ENCODE results near the gene VSIG2.

VSIG2 gene

DNA sequence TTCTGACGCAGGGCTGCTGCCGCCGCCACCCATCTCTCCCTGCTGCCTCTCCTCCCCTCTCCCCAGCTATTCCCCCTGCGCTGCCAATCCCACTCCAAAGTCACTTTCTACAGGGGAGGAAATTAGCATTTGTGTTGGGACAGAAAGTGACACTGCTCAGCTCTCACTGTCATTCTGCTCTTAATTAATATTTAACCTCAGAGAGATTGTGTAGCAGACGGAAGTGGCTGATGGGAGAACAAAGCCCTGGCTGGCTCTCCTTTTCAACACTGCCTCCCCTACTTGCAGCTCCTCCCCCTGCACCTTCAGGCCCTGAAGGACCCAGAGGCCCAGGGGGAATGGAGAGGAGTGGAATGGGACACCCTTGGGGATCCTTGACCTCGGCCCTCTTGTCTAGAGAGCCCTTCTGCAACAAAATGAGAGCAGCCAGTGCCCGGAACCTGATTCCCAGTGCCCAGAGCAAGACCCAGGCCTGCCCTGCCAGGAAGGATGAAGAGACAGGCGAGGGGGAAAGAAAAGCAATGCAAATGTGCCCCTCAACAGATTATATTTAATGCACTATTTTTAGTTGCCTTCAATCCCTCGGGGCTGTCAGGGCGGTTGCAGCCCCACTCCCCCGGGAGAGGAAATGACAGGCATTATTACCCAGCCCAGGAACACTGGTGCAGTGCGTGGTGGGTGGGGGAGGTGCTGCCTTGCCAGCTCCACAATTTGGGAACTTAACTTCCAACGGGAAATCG is 26.9 kb downstream of the VSIG2 start:
- no peak for DNase-seq (ENCODE audit: low read depth in 2 of 2, low spot score in 1 of 2)

- DNase-seq (ENCODE audit: low read depth in 2 of 2, low spot score in 1 of 2), result no peak
Measured at GRCh38 chr11:124722176-124722575, 29.9 kb downstream of the VSIG2 start.

- no peak for DNase-seq (ENCODE audit: low read depth in 2 of 2, low spot score in 1 of 2)
Measured at GRCh38 chr11:124719534-124719933, 32.5 kb downstream of the VSIG2 start.

GRCh38 chr11:124718801-124719200 is 33.3 kb downstream of the VSIG2 start:
- no peak for DNase-seq (ENCODE audit: low read depth in 2 of 2, low spot score in 1 of 2)

DNA sequence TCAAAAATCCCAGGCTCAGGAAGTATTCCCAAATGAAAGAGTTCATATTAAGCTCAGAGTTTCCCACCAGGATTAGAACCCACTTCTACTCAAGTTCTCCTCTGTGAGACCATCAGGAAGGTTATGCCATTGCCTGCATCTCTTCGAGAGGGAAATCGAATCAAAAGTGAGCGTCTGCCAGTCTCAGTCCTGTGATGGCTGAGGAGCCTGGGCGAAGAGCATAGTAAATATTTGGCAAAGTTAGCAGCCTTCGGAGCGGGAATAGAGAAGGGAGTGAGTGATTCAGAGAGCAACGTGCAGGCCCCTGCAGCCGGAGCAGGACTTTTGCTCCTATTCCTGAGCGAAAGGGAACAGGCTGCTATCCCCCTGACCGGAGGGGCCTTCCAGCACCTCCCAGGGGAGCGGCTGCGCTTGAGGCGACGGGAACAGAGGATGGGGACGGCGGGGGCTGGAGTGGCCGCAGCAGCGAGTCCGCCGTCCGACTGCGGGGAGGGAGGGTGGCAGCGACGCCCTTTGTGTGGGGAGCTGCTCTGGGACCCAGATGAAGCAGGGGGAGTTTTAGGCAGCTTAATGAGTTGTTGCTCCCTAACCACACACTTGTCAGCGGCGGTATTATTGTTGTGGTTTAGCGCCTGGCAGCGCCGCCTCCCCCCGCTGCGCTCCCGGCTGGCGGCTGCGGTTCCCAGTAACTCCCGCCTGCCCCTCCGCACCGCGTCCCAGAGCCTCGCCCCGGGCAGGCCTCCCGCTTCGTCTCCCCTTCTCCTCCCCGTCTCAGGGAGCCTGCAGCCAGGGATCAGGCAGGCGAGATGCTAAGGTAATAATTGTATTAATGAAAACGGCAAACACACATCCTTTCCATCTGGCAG is 34.0 kb downstream of the VSIG2 start:
- DNase-seq (ENCODE audit: low read depth in 2 of 2, low spot score in 1 of 2), result no peak

DNA sequence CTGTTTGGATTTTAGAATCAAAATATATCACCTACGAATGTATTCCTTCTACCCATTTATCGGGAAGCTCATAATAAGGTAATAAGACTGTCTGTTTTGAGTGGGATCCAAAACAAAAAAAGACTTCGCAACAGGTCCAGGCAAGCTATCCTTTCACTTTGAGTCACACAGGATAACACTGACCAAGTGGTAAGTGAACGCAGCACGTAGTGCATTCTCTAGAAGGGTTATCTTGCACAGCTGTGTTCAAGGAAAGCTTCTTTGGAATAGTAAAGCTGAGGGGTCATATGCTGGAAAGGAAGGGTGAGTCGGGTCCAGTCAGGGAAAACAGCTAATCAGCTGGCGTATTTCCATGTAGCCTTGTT is 34.7 kb downstream of the VSIG2 start:
- DNase-seq (ENCODE audit: low read depth in 2 of 2, low spot score in 1 of 2), result no peak

- no peak for DNase-seq (ENCODE audit: low read depth in 2 of 2, low spot score in 1 of 2)
Measured at GRCh38 chr11:124716591-124716990, 35.5 kb downstream of the VSIG2 start.

DNA sequence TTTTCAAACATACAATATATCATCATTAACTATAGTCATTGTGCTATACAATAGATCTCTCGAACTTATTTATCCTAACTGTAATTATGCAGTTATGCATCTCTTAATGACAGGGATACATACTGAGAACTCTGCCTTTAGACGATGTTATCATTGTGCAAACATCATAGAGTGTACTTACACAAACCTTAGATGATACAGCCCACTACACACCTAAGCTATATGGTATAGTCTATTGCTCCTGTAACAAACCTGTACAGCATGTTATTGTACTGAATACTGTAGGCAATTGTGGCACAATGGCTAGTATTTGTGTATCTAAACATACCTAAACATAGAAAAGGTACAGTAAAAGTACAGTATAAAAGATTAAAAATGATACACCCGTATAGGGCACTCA is 39.7 kb downstream of the VSIG2 start:
- DNase-seq (ENCODE audit: low read depth in 2 of 2, low spot score in 1 of 2), result no peak

DNA sequence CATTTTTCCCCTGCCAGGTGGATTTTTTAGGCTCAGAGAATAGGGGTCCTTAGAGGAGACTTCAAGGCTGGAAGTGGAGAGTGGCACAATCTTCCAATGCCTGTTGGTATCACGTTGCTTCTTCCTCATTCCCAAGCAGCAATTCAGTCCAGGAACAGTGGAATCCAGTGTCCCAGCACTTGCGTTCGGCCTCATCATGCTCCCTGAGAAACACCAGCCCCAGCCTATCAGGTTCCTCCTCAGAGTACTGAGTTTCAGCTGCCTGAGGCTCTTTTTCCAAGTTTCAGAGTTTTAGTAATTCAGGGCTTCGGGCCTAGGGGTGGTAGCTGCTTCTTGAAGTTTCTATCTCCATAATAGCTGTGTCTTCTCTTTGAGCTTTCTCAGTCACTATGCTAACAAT is 44.2 kb downstream of the VSIG2 start:
- DNase-seq (ENCODE audit: low read depth in 2 of 2, low spot score in 1 of 2), result no peak

- no peak for DNase-seq (ENCODE audit: low read depth in 2 of 2, low spot score in 1 of 2)
Measured at GRCh38 chr11:124700028-124700427, 52.0 kb downstream of the VSIG2 start.

- DNase-seq (ENCODE audit: low read depth in 2 of 2, low spot score in 1 of 2), result no peak
Measured at GRCh38 chr11:124699547-124699946, 52.5 kb downstream of the VSIG2 start.

Data from stimulated activated CD8-positive, alpha-beta memory T cell treated with anti-CD3 and anti-CD28 coated beads, Interleukin-4, amount 100 ng/mL, for 4 hours (primary cell).